NCI-H1417 treated with DMSO at 0.1 percent for 48 hours (cell line): ENCODE results near the gene CMC1.

Source experiments
- DNase-seq: peaks from one replicate; lab custom pipeline; 2025; lab: John Stamatoyannopoulos, UW

CMC1 gene

GRCh38 chr3:28300345-28300962 lies 59.0 kb downstream of the CMC1 start:
- DNase-seq: no peak

- DNase-seq: no peak
Measured at GRCh38 chr3:28301688-28302087, 60.3 kb downstream of the CMC1 start.

GRCh38 chr3:28308196-28308595 lies 66.8 kb downstream of the CMC1 start:
- no peak for DNase-seq

DNA sequence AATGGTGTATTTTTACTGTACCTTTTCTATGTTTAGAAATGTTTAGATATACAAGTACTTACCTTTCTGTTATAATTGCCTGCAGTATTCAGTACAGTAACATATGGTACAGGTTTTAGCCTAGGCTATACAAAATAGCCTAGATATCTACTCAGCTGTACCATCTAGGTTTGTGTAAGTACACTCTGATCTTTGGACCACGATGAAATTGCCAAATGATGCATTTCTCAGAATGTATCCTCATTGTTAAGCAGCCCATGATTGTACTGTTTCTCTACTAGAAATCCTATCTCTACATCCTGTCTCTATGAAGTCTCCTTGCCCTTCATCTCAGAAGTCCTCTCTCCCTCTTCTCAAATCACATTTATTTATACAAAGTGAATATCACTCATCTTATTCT lies 74.3 kb downstream of the CMC1 start:
- no peak for DNase-seq

- DNase-seq: no peak
Measured at GRCh38 chr3:28316226-28316625, 74.8 kb downstream of the CMC1 start.

GRCh38 chr3:28317438-28318022 lies 76.1 kb downstream of the CMC1 start:
- DNase-seq: no peak

GRCh38 chr3:28320981-28321380 lies 79.6 kb downstream of the CMC1 start:
- DNase-seq: no peak

DNA sequence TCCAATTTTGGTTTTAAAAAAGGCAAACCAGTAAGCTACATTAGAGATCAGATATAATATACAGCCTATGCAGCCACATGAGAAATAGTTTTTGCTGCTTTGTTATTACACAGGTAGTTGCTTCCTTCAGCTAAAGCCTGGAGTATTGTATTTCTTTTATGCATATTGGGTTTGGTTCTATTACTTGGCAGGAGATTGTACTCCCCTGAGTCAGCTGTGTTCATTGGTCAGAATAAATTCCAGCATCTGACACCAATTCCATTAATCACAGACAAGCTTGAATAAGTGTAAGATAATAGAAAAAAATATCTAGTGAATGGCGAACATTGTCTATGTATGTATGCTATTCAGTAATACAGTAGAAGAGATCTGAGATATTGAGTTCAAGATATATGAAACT lies 81.0 kb downstream of the CMC1 start:
- DNase-seq: no peak

- DNase-seq: no peak
Measured at GRCh38 chr3:28326458-28326926, 85.1 kb downstream of the CMC1 start.

- DNase-seq: no peak
Measured at GRCh38 chr3:28328188-28329151, 87.1 kb downstream of the CMC1 start.

GRCh38 chr3:28334552-28334951 lies 93.1 kb downstream of the CMC1 start:
- DNase-seq: no peak

DNA sequence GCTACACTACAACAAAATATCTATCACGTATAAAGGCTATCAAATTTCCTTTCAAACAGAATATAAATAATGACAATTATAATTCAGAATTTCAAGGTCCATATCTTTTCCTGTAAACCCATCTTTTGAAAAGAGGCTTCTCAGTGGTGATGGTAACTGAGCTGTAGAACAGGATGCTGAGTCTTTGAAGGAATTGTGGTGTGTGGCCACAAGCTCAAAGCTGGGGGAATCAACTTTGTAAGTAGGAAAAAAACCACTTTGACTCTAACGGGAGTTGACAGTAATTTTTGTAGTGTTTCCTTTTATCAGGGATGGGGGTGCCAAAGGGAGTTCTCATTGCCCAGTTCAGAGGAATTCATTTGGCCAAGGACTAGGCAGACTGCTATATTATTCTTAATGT lies 93.8 kb downstream of the CMC1 start:
- no peak for DNase-seq

DNA sequence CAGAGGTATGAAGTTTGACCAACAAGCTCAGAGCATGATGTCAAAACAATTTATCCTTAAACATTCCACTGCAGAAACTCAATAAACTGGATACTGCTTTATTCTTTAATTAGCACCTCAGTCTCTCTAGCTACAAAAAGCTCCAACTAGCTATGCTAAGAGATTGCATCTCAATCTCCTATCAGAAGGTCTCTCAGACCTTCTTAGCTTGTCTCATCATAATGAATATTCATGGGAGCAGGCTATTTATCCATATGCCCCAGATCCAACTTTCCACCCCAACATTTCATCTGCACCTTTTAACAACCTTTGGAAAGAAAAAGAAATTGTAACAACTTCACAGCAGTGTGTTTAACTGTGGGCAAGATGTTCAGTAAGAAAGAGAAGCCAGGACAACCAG lies 95.8 kb downstream of the CMC1 start:
- no peak for DNase-seq

DNA sequence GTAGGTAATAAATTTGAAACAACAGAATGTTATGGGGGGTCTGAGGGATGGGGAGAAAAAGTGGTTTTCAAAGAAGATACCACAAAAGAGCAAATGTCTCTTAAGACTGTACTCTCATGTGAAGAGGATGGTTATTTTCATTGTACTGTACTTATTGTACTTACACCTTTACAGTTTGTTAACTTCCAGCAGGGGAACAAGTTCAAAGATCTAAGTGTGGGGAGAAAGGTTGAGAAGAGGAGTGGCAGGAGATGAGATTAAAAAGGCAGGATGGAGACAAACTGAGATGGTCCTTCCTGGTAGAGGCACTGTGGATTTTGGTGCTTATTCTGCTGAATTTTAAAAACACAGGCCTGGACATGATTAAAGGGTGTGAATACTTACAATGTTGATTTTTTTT lies 101.7 kb downstream of the CMC1 start:
- DNase-seq: no peak

DNA sequence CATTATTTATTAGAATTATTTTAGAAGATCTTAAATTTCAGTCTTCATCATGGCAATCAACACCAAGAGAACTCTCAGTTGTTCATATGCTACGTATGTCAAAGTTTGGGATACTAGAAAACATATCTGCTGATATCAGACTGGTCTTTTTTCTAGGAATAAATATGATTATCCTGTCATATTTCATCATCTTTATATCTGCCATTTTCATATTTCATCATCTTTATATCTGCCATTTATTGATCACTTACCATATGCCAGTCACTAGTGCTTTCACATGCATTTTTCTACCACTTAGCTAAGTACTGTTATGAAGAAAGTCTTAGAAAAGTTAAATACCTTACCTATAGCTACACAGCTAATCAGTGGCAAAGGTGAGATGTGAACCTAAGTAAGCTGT lies 104.3 kb downstream of the CMC1 start:
- no peak for DNase-seq

GRCh38 chr3:28347374-28348264 lies 106.2 kb downstream of the CMC1 start:
- DNase-seq: no peak

- no peak for DNase-seq
Measured at GRCh38 chr3:28348265-28348628, 106.8 kb downstream of the CMC1 start.

DNA sequence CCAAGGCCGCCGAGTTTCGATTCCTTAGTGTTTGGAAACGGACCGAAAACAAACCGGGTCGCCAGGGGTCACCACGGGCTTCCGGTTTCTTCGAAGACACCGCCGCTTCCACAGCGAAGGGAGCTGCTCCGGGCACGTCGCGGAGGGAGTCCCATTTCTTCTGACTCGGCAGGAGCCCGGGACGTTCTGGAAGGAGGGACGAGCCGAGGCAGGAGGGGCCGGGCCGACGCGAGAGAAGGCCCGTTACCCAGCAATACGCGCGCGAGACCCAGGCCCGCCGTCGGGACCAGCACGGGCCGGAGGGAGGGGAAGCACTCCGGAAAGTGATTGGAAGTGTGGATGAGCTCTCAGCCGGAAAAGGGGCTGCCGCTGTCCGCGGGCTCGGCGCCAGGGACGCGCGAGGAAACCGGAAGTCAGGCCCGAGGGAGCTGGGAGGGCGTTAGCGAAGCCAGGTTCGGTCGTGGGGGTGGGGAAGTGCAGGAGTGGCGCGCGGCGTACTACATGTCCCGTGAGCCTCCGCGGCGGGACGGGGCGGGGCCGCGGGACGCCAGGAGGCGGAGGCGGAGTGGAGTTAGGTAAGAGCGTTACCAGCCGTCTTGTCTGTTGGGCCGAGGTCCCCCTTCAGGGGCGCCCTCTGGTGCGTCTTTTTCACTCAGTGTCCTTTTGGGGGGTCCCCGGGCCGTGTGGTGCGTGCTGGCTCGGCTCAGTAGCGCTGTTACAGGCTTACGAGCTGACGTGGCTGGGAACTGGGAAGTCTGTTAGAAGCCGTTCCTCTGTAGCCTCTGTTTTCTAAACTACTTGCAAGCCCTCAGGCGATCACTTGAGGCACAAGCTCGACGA lies 107.4 kb downstream of the CMC1 start, which contains the start of the genes AZI2 and ZCWPW2:
Gene AZI2 (minus strand): TSS at position 196 of the 840 bp plus-strand sequence. CDS start 8,207 bp downstream, outside the sequence.
Gene ZCWPW2 (plus strand): TSS at position 93 of the 840 bp plus-strand sequence. CDS start 64,348 bp downstream, outside the sequence.
- DNase-seq: peak; percentile 74

DNA sequence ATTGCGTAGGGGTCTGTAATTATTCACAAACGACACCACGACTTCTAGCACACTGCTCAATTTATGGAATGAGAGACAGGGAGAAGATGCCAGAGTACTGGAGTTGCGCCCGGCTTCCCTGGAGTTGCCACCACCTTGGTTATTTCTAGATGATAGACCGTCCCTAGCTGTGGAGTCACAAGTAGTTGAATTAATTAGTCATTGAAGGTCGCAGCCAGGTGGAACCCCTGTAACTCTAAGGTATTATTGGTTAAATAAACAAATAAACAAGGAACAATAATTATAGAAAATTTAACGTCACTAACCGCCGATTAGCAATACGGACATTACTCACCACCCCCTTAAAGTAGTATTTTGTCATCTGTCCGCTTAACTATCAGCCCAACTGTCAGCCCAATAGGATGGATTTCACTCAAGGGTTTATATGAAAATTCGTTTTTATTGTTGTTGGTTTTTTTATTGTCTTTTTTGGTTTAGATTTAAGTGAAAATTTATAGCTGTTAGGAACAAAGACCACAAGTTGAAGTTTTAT lies 108.1 kb downstream of the CMC1 start:
- DNase-seq: no peak
